Activated CD4-positive, alpha-beta T cell treated with anti-CD3 and anti-CD28 coated beads, Interleukin-2, amount 50 U/mL, for 1 hour (primary cell): ENCODE results near the gene MED12.
"Not testable (repeated sequence)": the region's sequence is repeated elsewhere in the genome, so short reads cannot be mapped to it uniquely, and the experiment has no call there.

Experiments used
- DNase-seq: peaks from one replicate; pipeline ENCODE4 v3.0.0-alpha.2; 2020

MED12 gene

GRCh38 chrX:71166461-71166860 lies 48.1 kb downstream of the MED12 start:
- no peak for DNase-seq

- no peak for DNase-seq
Observed at GRCh38 chrX:71167031-71167781, 48.8 kb downstream of the MED12 start.

- DNase-seq, result no peak
Observed at GRCh38 chrX:71168134-71168533, 49.7 kb downstream of the MED12 start.

- no peak for DNase-seq
Observed at GRCh38 chrX:71169586-71169985, 51.2 kb downstream of the MED12 start.

- no peak for DNase-seq
Observed at GRCh38 chrX:71170660-71171059, 52.3 kb downstream of the MED12 start.

GRCh38 chrX:71171110-71171801 lies 52.9 kb downstream of the MED12 start:
- DNase-seq, result no peak

GRCh38 chrX:71173440-71173839 lies 55.0 kb downstream of the MED12 start:
- DNase-seq, result no peak

- no peak for DNase-seq
Observed at GRCh38 chrX:71174795-71175194, 56.4 kb downstream of the MED12 start.

GRCh38 chrX:71175531-71175930 lies 57.1 kb downstream of the MED12 start:
- DNase-seq, result no peak

GRCh38 chrX:71177327-71177726 lies 58.9 kb downstream of the MED12 start:
- DNase-seq, result no peak

GRCh38 chrX:71178908-71179307 lies 60.5 kb downstream of the MED12 start:
- peak; percentile 24 for DNase-seq

GRCh38 chrX:71180579-71181265 lies 62.3 kb downstream of the MED12 start:
- DNase-seq, result not testable (repeated sequence)

GRCh38 chrX:71181558-71181909 lies 63.1 kb downstream of the MED12 start:
- peak; percentile 18 for DNase-seq

GRCh38 chrX:71181910-71182799 lies 63.8 kb downstream of the MED12 start:
- DNase-seq, result peak; percentile 70

- no peak for DNase-seq
Observed at GRCh38 chrX:71182871-71183270, 64.5 kb downstream of the MED12 start.

GRCh38 chrX:71183341-71183740 lies 64.9 kb downstream of the MED12 start:
- DNase-seq, result no peak

GRCh38 chrX:71184092-71184491 lies 65.7 kb downstream of the MED12 start:
- DNase-seq, result no peak

GRCh38 chrX:71184803-71185495 lies 66.6 kb downstream of the MED12 start:
- no peak for DNase-seq

- DNase-seq, result no peak
Observed at GRCh38 chrX:71191248-71191647, 72.9 kb downstream of the MED12 start.
